HG03457 (cell line): ENCODE data around the gene PBX2.
"Not testable (repeated sequence)": the region's sequence is repeated elsewhere in the genome, so short reads cannot be mapped to it uniquely, and the experiment has no call there.

Experiments
- ATAC-seq: cut with Tn5 transposase; IDR thresholded peaks from one replicate; pipeline ENCODE4 v1.9.1; 2021; ENCODE audit warnings: moderate number of reproducible peaks; ENCODE audit not compliant: unreplicated experiment

The PBX2 gene

DNA sequence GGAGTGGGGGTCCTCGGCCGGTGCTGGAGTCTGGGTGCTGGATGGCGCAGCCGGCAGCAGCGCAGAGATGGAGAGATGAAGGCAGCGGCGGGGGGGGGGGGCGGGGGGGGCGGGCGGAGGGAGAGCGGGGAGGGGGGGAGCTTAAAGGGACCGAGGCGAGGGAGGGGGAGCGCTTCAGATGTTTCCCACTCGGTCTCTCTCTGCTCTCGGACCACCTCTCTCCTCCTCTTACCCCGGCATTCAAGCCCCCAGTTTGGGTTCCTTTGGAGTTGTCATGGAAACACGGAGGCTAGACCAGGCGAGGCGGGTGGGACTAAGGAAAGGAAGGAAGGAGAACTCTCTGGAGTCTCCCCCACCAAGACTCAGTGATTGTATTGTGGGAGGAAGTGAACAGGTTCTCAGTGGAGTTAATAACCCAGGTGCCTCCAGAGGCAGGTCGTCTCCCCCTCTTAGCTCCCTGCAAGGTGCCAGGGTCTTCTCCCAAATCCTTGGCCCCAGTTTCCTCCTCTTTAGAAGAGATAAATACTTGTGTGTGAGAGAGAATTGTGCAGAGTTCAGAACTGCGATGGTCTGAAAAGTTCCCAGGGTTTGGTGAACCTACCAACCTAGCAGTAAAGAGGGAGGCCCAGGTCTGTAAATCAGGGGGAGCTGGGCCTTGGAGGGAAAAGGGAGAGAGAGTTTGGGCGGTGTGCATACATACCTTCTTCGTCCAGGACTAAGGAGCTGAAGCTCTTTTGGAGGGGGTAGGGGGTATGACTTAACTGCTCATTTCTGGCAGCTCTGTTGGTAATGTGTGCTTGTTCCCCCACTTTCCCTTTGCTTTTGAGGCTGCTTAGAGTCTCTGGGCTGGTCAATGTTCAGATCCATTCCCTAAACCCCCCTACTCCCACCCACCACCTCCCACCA lies 37.9 kb downstream of the PBX2 start, which contains the start of gene PRRT1:
Gene PRRT1 (minus strand): TSS at position 77 of the 906 bp plus-strand sequence. CDS start 112 bp downstream, outside the sequence.
- no peak for ATAC-seq

DNA sequence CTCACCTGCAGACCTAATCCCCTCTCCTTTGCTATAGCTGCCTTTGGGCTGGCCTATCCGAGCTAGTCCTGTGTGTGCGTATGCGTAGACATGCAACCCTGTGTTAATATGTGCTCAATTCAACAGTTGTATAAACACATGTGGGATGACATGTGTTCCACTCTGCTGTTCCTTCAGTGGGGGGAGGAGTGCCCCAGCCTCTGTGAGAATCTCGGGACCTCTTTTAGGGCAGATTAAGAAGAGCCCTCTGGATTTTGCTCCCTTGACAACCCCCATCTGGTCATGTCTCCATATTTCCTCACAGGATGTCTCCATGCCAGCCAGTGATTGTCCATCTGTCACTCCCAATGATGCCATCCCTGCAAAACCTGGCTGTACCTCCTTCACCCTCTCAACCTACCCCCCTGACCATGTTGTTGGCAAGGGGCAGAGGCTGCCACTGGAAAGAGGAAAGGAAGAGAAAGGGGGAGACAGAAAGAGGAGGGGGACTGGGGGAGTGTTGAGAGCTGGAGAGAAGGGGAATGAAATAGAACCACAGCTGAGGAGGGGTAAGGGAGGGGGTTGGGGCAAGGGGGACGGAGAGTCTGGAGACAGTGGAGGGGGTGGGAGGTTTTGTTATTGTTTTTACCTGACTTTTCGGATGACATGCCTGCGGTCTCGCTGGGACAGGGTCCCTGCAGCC lies 38.7 kb downstream of the PBX2 start:
- ATAC-seq: no peak

DNA sequence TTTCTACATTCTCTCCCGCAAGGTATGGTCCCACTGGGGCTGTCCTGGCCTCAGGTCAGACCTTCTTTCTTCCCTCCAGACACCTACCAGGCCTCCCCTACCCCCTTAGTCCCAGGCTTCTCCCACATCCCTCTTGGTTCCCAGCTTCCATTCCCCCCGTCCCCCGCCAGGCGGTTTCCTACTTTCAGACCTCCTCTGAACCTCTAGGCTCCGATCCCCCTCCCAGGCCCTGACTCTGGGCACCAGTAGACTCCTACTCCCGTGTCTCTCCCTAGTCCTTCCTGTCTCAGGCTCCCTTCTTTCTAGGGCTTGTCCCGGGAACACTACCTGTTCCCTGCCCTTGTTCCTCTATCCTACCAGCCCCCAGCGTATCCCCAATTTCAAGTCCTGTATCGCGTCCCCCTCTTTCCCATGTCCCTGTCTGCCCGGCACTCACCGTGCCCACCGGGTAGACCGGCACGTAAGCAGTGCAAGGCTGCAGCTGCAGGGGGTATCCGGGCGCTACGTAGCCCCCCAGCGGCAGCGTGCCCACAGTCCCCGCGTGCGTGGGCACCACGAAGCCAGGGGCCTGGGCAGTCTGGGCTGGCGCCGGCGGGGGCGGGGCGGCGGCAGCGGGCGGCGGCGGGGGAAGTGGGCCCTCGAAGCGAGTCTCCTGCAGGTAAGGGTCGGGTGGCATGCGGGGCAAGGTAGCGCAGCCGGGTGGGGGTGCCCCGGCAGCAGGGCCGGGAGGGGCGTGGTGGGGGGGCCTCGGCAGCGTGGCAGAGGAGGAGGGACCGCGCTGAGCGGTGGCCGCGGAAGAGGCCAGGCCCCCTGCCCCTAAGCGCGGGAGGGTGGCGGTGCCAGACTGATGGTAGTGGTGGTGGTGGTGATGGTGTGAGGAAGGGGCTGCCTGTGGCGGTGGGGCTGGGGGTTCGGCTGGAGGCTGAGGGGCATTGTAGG lies 39.8 kb downstream of the PBX2 start:
- ATAC-seq: no peak

DNA sequence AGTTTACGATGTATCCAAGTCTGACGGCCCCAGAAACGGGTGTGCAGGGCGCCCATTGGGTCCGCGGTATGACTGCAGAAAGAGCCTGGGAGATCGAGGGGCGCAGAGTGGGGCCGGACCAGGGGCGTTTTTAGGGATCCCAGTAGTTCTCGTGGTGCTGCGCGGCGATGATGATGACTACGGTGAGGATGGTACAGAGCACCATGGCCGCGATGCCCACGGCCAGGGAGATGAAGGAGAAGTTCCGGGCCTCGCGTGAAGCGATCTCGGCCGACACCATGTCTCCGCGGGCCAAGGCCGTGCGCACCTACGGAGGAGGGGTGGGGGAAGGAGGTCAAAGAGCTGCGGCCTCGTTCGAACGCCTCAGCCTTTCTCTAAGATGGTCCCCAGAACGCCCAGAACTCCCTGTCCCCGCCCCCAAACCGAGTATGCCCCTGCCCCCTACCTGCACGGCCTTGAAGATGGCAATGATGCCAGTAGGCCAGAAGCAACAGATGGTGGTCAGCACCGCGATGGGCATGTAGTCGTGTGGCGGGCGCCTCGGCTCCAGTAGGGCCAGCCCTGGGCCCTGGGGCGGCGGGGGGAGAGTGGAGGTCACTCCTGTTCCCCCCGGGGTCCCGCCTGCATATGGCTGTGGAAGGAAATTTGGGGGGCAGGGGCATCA lies 40.8 kb downstream of the PBX2 start:
- no peak for ATAC-seq

DNA sequence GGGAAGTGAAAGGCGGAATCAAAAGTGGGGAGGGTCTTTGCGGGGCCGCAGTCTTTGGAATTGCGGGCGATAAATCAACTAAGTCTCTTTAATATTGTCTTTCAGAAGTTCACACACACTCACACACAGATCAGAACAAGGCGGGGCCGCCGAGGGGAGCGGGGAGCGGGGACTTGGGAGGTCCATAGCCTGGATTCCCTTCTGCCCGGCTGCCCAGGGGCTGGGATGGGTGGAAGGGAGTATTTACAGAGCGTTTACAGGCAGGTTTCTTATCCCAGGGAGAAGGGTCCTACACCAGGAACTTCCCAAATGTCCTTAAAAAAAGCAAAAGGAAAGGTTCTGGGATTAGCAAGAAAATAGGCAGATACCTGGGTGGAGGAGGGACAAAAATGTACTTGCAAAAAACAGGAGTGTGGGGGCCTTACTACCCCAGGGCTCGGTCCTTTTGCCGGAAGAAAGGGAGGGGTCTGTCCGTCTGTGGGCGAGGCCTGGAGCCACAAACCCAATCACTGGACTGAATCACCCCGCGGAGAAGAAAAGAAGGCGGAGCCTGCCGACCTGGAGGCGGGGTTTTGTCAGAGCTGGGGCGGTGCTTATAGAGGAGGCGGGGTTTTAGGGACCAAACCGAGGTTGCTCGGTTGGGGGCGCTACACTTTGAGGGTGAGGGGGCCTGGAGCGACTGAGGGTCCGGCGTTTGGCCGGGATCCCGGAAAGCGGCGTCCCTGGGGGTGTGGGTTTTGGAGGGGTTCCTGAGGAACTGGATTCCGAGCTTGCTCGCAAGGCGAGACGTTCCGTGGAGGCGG lies 41.5 kb downstream of the PBX2 start:
- no peak for ATAC-seq

DNA sequence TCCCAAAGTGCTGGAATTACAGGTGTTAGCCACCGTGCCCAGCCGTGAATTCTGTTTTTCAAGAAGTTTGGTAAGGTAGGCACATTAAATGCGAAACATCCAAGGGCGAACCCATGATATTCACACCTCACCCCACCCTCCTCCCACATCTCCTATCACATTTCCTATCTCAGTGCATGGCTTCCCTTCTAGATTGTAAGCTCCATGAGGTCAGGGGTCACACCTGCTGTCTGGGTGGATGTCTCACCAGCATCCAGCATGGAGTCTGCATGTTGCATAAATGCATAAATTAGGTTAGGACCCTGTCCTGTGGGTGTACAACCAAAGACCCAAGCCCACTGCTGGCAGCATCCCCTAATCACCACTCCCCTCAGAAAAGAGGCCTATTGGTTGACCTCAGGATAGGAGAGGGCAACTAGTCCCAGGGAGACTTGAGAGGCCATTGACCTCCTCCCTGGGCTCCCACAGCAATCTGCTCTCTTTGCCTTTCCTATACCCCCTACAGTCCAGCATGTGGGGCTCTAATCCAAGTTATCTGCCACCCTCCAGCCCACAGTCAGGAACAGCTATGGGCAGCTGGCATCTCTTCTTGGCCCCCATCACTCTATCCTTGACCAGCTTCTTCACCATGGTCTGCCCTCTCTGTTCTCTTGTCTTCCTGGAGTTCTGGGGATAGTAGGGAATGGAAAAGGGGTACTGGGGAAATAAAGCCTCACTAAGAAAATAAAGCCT lies 42.4 kb downstream of the PBX2 start:
- no peak for ATAC-seq

DNA sequence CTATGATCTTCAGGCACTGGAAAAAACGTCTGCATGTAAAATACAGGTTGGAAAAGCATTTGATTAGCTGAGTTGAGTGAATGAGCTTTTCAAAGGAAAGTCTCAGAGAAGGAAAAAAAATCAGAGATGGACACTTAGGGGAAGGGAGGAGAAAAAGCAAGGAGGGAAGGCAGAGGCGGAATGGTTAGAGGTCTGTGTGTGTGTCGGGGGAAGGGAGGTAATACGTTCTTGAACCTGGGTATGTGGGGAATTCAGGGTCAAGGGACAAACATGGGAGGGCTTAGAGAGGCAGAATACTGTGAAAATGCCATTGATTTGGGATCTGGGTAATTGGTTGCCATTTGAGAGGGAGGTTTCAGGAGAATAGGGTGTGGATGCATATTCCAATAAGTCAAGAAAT lies 43.3 kb downstream of the PBX2 start:
- no peak for ATAC-seq

DNA sequence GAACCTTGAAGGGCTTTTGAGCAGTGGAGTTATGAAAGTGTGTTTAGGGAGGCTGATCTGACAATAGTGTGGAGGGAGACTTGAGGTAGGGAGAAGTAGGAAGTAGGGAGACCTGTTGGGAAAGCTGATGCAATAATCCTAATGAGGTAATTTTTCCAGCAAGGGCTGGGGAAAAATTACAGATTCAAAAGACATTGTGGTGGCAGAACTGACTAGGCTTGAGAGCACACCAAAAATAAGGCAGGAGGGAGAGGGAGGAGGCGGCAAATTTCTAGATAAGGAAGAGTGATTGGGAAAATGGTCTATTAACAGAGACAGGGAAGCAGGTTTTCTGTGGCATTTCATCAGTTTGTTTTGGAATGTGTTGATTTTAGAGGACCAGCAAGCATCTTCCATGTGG lies 43.7 kb downstream of the PBX2 start:
- no peak for ATAC-seq

DNA sequence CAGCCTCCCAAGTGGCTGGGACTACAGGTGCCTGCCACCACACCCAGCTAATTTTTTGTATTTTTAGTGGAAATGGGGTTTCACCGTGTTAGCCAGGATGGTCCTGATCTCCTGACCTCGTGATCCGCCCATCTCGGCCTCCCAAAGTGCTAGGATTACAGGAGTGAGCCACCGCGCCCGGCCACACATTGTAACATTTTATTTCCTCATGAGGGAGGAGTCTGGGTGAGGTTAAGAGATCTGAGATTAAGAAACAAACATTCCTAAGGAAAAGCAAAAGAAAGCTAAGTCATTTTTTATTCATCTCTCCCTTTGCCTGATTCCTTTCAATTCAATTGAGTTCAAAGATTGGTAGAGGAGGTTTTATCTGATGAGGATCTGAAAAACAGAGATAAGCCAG lies 45.8 kb downstream of the PBX2 start:
- not testable (repeated sequence) for ATAC-seq

DNA sequence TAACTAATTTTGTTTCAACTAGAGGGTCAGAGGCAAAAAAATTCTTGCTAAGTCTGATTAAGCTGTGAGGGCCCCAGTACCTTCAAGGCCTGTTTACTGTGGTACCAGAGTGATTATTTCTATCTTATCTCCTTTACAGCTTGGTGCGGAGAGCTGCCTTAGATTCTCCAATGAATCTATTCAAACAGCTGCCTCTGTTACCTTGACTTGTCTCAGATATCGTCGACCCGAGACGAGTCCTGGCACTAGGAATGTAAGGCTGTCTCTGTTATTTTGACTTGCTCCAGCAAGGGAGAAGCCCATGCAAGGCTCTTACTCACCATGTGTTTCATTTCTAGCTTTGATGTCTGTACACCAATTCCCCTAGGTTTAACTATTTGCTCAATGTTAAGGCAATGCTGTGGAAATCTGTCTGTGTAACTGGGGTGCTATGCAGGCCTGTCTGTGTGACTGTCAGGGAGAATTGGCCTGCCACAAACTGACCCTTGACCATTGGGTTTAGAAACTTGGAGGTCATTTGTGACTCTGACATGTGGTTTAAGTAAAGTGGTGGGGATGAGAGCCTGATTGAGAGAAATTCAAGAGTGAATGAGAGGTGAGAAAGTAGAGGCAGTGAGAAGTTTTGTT lies 49.5 kb downstream of the PBX2 start:
- ATAC-seq: no peak

DNA sequence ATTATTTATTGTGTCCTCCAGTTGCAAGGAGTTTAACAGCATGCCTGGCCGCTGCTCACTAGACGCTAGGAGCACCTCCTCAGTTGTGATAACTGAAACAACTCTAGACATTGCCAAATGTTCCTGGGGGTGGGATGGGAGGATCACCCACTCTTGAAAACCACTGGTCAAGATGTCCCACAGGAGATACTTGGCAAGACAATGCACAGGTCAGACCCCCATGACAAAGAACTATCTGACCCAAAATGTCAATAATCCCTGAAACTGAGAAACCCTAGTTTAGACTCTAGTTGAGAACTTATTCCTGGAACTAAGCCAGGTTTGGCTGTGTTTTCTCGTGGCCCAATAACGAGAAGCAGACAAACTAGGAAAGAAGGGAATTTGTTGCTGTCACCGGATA lies 50.4 kb downstream of the PBX2 start:
- ATAC-seq: no peak

DNA sequence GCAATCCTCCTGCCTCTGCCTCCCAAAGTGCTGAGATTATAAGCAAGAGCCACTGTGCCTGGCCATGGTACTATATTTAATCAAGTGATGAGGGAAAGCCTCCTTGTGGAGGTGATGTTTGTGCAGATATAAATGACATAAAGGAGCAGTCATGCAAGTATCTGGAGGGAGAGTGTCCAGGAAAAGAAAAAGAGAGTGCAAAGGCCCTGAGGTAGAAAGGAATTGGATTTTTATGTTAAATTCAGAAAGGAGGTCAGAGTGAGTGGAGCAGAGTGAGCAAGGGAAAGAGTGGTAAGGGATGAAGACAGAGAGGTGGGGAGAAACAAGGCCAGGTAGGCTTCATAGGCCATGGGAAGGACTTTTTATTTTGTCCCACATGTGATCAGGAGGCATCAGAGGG lies 52.5 kb downstream of the PBX2 start:
- no peak for ATAC-seq
